Embryonic facial prominence (tissue), 1 donor: ENCODE results near the gene DDX11.
"Not testable (repeated sequence)": the region's sequence is repeated elsewhere in the genome, so short reads cannot be mapped to it uniquely, and the experiment has no call there.

ENCODE experiments used
- DNase-seq: peaks from one replicate; pipeline ENCODE4 v3.0.0-alpha.2; 2016; ENCODE audit errors: extremely low spot score

DDX11 gene

GRCh38 chr12:31099434-31099833 is 25.8 kb downstream of the DDX11 start:
- not testable (repeated sequence) for DNase-seq

GRCh38 chr12:31100503-31101208 is 27.0 kb downstream of the DDX11 start:
- not testable (repeated sequence) for DNase-seq

- DNase-seq, result not testable (repeated sequence)
These were observed 28.5 kb downstream of the DDX11 start for GRCh38 chr12:31102125-31102524.

GRCh38 chr12:31102596-31102995 is 28.9 kb downstream of the DDX11 start:
- DNase-seq, result not testable (repeated sequence)

DNA sequence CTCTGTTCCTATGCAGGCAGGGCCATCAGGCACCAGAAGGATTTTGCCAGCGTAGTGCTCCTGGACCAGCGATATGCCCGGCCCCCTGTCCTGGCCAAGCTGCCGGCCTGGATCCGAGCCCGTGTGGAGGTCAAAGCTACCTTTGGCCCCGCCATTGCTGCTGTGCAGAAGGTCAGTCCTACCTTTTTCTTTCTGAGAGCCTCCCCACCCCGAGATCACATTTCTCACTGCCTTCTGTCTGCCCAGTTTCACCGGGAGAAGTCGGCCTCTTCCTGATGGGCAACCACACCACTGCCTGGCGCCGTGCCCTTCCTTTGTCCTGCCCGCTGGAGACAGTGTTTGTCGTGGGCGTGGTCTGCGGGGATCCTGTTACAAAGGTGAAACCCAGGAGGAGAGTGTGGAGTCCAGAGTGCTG is 29.9 kb downstream of the DDX11 start:
- DNase-seq, result not testable (repeated sequence)

DNA sequence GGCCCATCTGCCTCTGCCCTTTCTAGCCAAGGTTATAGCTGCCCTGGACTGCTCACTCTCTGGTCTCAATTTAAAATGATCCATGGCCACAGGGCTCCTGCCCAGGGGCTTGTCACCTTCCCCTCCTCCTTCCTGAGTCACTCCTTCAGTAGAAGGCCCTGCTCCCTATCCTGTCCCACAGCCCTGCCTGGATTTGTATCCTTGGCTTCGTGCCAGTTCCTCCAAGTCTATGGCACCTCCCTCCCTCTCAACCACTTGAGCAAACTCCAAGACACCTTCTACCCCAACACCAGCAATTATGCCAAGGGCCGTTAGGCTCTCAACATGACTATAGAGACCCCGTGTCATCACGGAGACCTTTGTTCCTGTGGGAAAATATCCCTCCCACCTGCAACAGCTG is 30.6 kb downstream of the DDX11 start:
- not testable (repeated sequence) for DNase-seq

DNA sequence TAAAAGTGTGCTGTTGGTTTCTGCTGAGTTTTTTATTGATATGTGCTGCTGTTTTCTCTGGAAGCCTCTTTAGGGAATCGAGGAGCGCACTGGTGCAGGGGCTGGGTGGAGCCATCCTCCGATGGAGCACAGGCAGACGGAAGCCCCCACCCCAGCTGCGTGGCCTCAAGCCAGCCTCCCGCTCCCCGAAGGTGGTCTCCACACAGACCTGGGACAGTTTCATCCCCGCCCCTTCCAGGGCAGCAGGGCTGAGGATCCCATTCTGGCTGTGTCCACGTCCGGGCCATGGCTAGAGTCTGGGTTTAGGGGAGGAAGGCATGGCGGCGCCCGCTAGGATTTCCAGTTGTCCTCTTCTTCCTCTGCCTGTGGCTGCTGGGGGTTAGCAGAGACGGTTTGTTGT is 31.1 kb downstream of the DDX11 start:
- not testable (repeated sequence) for DNase-seq

DNA sequence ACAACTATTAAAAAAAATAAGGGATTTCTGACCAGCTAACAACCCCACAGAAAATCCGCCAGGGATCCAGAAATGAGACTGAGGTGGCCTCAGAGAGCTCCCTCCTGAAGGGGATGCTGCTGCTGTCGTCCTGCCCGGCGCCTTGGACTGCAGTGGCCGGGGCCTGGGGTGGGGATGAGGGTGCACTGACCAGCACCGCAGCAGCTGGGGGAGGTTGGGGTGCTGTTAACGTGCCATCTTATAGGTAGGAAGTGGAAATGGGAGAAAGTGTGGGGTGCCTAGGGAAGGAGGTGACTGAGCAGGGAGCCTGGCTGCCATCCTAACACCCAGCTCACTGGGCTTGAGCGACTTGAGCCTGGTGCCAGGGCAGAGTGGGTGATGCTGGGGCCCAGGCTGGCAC is 32.0 kb downstream of the DDX11 start:
- no peak for DNase-seq

GRCh38 chr12:31106101-31106803 is 32.6 kb downstream of the DDX11 start:
- no peak for DNase-seq

- DNase-seq, result not testable (repeated sequence)
These were observed 36.1 kb downstream of the DDX11 start for GRCh38 chr12:31109773-31110172.

- DNase-seq, result not testable (repeated sequence)
These were observed 36.6 kb downstream of the DDX11 start for GRCh38 chr12:31110263-31110662.

GRCh38 chr12:31115092-31115601 is 41.5 kb downstream of the DDX11 start:
- DNase-seq, result not testable (repeated sequence)

GRCh38 chr12:31116846-31117202 is 43.2 kb downstream of the DDX11 start:
- DNase-seq, result not testable (repeated sequence)

DNA sequence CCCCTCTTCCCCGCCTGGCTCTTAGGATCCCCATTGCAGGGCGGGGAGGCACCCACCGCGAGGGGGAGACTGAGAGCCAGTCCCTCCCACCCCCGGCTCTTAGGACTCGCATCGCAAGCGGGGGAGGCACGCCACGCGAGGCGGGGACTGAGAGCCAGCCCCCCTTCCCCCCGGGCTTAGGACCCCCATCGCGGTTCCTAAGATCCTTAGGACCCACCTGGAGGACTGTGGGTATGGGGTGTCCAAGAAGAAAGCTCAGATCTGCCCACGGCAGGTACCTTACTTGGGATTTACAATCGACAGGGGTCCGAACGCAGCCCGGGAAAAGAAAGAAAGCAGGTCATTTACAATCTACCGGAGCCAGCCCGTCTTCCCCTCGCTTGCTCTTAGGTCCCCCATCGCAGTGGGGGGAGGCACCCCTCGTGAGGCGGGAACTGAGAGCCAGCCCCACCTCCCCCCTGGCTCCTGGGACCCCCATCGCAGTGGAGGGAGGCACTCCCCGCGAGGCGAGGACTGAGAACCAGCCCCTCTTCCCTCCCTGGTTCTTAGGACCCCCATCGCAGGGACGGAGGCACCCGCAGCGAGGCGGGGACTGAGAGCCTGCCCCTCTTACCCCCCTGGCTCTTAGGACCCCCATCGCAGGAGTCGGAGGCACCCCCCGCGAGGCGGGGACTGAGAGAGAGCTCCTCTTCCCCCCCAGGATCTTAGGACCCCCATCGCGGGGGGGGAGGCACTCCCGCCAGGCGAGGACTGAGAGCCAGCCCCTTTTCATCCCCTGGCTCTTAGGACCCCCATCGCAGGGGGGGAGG is 43.7 kb downstream of the DDX11 start:
- DNase-seq, result peak; percentile 8

DNA sequence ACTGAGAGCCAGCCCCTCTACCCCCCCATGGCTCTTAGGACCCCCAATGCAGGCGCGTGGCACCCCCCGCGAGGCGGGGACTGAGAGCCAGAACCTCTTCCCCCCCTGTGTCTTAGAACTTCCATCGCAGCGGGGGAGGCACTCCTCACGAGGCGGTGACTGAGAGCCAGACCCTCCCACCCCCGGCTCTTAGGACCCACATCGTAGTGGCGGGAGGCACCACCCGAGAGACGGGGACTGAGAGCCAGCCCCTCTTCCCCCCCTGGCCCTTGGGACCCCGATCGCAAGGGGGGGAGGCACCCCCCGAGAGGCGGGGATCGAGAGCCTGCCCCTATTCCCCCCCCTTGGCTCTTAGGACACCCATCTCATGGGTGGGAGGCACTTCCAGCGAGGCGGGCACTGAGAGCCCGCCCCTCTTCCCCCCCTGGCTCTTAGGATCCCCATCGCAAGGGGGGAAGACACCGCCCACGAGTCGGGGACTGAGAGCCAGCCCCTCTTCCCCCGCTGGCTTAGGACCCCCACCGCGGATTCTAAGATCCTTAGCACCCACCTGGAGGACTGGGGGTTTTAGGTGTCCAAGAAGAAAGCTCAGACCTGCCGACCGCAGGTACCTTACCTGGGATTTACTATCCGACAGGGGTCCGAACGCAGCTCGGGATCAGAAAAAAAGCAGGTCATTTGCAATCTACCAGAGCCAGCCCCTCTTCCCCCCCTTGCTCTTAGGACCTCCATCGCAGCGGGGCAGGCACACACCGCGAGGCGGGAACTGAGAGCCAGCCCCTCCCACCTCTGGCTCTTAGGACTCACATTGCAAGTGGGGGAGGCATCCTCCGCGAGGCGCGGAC is 44.9 kb downstream of the DDX11 start:
- DNase-seq, result peak; percentile 45

- DNase-seq, result no peak
These were observed 45.6 kb downstream of the DDX11 start for GRCh38 chr12:31119192-31119802.

- no peak for DNase-seq
These were observed 46.1 kb downstream of the DDX11 start for GRCh38 chr12:31119803-31120211.

DNA sequence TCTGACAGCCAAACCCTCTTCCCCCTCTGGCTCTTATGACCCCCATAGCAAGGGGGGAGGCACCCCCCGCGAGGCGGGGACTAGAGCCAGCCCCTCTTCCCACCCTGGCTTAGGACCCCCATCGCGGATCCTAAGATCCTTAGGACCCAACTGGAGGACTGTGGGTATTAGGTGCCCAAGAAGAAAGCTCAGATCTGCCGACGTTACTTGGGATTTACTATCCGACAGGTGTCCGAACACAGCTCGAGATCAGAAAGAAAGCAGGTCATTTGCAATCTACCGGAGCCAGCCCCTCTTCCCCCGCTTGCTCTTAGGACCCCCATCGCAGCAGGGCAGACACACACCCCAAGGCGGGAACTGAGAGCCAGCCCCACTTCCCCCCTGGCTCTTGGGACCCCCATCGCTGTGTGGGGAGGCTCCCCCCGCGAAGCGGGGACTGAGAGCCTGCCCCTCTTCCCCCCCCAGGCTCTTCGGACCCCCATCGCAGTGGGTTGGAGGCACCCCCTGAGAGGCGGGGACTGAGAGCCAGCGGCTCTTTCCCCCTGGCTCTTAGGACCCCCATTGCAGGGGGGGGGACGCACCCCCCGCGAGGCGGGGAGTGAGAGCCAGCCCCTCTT is 46.8 kb downstream of the DDX11 start:
- DNase-seq, result peak; percentile 6

GRCh38 chr12:31121022-31121728 is 47.5 kb downstream of the DDX11 start:
- DNase-seq, result not testable (repeated sequence)

- no peak for DNase-seq
These were observed 48.8 kb downstream of the DDX11 start for GRCh38 chr12:31122481-31122880.
